ENCODE data around the gene DIP2A.
A peak's percentile ranks its signal among the peaks of the same experiment; 100 is the strongest.
"Not testable (repeated sequence)": the region's sequence is repeated elsewhere in the genome, so short reads cannot be mapped to it uniquely, and the experiment has no call there.

Gene DIP2A

DNA sequence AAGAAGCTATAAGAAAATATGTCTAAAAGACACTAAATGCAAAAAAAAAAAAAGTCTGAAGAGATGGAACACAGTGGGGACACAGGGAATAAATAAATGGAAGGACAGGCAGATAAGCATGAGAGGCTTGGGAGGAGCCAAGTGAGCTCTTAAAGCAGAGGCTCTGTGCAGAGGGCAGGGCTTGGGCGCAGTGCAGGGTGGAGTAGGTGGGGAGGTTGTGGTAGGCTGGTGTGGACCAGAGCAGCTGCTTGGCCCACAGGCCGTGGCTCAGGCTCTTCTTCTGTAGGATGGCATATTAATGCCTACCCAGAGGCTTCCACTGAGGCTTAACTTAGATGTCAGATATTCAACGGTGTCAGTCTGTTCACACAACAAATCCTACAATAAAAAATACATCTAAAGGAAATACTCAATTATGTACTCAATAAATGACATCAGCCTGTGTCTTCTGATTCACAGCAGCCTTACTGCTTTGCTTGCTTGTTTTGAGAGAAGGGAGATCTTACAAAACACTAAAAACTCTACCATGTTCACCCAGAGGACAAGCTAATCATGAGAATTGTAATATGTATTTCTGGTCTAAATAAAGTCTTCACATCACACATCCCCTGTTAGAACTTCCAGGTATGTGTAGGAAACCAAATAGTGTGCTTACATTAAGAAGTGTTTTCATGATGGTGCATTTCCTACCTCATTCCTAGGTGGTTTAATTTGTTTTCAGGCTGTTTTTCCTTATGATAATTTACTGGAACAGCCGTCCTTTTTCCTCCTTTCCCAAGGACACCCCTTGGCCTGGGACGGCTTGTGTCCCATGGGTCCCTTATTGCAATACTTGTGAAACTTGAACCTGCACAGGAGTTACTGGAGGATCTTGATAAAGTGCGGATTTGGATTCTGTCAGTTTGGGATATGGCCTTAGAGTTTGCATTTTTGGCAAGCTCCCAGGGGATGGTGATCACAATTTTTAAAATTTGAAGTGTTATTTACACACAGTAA lies 24.9 kb downstream of the DIP2A start:
- no peak for DNase-seq

DNA sequence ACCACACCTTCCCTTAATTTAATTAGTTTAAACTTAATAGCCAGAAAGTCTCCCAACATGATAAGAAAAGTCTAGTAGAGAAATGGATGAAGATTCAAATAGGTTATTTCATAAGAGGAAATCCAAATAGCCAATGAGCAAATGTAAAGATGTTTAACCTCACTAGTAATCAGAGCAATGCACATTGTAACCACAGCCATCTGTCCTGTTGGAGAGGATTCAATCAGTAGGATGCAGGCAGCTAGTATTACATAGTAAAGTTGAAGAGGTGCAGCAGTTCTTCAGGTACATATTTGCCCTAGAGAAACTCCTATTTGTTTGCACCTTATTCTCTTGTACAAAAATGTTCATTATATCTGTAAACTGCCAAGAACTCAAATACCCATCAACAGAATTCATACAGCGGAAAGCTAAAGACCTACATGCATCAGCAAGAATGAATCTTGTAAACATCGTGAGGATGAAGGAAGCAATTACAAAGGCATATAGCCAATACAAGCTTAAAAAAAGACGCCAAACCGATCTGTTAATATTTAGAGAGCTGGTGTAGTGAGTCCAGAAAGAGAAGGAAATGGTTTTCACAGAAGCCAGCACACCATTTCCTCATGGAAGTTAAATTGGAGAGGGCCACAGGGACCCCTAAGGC lies 27.9 kb downstream of the DIP2A start:
- DNase-seq = no peak

- DNase-seq = no peak
These were observed 30.5 kb downstream of the DIP2A start for GRCh38 chr21:46489162-46489663.

DNA sequence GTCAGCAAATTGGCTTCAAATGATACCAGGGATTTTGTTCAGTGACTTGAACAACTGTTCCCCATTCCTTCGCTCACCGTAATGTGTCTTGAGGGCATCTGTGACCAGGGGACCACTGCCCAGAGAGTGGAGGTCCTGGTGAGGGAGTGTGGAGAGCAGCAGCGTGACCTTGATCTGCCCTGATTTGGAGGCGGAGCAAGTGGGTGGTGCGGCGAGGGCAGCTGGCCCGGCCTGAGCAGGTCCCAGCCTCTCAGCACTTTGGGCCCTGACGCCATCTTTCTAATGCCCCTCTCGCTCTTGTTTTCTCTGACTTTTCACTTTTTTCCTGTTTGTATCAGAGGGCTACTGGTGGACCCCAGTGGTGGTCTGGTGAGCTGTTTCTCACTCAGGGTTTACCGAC lies 31.1 kb downstream of the DIP2A start:
- no peak for DNase-seq

DNA sequence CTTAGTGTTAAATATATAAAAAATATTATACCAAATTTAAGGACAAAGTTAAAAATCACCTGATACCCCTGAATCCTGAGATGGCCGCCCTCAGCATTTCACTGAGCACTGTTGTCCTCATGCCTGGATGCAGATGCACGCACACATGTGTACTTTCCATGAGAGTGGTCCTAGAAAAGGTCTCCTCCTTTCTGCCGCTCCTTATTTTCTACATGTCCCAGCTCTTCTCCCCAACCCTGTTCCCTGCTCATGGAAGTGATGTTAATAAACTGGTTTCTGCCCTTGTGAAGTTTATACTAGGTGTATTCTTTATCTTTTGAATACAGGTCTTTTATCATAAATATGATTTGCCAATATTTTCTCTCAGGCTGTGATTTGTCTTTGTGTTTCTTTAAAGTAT lies 32.9 kb downstream of the DIP2A start:
- DNase-seq = no peak

DNA sequence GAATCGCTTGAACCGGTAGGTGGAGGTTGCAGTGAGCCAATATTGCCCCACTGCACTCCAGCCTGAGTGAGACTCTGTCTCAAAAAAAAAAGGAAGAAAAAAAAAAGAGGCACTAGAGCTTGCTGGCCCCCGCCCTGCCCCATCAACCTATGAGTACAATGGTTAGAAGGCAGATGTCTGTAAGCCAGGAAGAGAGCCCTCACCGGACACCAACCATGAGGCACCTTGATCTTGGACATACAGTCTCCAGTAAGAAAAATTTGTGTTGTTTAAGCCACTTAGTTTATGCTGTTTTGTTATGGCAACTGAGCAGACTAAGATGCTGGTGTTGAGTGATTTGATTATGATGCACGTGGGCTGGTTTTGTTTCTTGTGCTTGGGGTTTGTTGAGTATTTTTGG lies 34.2 kb downstream of the DIP2A start:
- DNase-seq = no peak

GRCh38 chr21:46493828-46494227 lies 35.1 kb downstream of the DIP2A start:
- DNase-seq = no peak

GRCh38 chr21:46498335-46499050 lies 39.8 kb downstream of the DIP2A start:
- DNase-seq = no peak

DNA sequence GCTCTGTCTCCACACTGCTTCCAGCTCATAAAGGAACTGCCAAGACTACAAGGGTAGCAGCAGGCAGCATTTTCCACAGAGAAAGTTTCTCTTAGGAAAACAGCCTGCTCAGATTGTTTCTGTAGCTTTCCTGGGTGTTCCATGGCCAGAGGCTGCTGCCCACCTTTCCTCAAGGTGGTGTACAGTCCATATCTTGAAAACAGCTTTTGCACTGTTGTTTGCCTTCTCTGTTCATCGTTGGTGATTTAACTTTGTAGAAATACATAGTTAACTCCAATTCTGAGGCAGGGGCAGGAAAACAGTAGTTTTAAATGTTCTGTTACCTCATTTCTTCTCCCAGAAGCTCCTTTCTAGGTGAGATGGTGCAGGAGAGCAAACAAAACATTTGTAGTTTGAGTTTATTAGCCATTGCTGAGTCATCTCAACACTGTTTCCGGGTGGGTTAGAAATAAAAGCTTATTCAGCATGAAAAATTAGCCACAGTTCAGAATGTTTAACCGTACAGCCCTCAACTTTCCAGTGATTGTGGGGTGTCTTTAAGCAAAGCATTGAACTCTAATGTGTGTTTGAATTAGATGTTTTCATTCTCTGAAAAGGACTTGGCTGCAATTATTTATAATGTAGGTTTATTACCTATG lies 41.7 kb downstream of the DIP2A start:
- DNase-seq = no peak

GRCh38 chr21:46503922-46504550 lies 45.3 kb downstream of the DIP2A start:
- no peak for DNase-seq

GRCh38 chr21:46504666-46505065 lies 46.0 kb downstream of the DIP2A start:
- no peak for DNase-seq

- no peak for DNase-seq
These were observed 48.9 kb downstream of the DIP2A start for GRCh38 chr21:46507562-46507961.

- DNase-seq = no peak
These were observed 51.2 kb downstream of the DIP2A start for GRCh38 chr21:46509741-46510502.

DNA sequence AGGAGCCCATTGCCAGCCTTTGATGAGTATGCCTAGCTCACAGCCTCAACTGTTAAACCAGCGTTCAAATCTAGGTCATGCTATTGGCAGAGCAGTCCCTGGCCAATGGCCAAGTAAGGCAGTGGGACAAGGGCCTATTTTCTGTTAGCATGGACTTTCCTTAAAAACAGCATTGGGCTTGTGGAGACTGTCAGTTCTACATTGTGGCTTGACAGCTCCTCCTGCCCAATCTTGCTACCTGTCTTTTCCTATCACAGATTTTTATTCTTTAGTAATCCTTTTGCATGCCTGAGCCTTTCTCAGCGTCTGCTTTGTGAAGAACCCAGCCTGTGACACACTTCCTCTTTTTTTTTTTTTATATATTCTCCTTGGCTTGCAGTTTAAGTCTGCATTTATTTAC lies 56.4 kb downstream of the DIP2A start:
- DNase-seq = no peak

- DNase-seq = no peak
These were observed 57.4 kb downstream of the DIP2A start for GRCh38 chr21:46516068-46516467.

GRCh38 chr21:46517361-46517760 lies 58.7 kb downstream of the DIP2A start:
- DNase-seq = no peak

DNA sequence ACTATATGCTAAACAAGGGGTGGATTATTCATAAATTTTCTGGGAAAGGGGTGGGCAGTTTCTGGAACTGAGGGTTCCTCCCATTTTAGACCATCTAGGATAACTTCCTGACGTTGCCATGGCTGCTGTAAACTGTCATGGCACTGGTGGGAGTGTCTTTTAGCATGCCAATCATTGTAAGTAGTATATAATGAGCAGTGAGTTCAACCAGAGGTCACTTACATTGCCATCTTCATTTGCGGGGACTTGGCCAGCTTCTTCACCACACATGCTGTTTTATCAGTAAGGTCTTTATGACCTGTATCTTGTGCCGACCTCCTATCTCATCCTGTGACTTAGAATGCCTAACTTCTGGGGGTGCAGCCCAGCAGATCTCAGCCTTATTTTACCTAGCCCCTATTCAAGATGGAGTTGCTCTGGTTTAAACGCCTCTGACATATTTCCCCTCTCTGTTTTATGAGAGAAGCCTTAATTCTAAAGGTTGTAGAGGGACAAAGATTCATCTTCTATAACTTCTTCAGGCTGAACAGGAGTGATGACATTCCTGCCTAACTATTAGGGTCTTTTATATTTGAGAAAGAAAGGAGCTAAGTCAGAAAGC lies 60.4 kb downstream of the DIP2A start:
- no peak for DNase-seq

DNA sequence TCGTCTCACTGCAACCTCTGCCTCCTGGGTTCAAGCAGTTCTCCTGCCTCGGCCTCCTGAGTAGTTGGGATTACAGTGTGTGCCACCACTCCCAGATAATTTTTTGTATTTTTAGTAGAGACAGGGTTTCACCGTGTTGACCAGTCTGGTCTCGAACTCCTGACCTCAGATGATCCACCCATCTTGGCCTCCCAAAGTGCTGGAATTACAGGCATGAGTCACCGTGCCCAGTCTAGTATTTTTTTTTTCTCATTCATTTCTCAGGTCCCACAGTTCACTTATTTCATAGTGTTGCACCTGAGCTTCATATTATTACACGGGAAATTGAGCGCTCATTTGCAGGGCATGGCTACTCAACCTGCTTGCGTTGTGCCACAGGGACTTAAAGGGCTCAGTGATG lies 68.7 kb downstream of the DIP2A start:
- not testable (repeated sequence) for DNase-seq

DNA sequence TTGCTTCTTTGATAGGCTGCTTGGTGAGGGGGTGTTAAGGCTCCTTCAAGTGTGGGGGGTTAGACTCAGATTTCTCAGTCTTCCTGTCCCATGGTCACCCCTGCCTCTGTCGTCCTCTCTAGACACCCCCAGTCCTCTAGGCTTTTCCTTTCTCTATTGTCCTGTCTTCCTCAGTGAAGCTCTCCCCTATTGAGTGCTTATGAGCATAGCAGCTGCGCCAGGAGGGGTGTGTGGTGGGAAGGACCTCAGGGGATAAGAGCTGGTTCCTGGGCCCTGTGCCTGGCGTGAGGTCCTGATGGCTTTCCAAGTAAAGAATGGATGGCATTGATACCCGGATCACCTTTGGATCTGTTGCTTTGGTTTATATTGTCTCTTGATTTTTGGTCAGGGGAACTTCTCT lies 69.1 kb downstream of the DIP2A start:
- no peak for DNase-seq

DNA sequence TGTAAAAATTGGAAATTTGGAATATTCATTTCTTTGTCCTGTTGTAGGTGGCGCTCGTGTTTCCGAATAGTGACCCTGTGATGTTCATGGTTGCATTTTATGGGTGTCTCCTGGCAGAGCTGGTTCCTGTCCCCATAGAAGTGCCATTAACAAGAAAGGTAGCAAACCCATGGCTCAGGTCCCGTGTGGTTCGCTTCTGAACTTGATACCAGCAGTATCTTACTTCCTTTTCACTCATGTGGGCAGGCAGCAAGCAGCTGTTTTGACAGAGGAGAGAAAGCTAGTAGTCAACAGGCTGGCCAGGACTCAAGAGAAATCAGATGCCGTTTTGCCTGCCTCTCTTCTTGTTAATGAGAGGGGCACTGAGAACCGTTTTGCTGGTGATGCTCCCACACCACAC lies 73.4 kb downstream of the DIP2A start:
- peak; percentile 30 for DNase-seq

DNA sequence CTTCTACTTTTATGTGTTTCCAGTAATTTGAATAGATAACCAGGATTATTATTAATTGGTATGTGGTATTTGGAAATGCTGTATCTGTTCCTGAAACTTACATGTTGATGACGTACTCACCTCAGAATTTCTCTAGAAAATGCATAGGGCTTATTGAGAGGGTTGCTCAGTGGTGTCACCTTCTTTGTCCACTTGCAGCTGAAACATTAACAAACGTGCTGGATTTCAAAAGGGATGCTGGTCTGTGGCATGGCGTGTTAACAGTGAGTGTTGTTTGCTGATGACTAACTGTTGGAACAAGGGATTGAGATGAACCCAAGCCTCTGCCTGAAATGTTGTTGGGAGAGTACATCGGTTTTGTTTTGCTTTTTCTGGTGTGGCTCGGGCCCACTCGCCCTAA lies 78.3 kb downstream of the DIP2A start:
- DNase-seq = no peak

All from NCI-H2107 (cell line).